ENCODE data around the gene LRCOL1.

DNA sequence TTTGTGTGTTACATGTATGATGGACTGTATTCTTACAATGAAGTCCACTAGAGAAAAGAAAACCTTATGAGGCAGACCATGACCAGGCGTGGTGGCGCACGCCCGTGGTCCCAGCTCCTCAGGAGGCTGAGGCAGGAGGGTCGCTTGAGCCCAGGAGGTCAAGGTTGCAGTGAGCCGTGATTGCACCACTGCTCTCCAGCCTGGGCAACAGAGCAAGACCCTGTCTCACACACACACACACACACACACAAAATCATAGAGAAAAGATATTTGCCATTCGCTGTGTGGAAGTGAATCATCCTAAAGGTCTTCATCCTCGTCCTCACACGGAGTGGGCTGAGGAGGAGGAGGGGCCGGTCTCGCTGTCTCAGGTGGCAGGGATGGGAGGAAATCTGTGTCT lies 32.3 kb downstream of the LRCOL1 start:
- no peak for TF ChIP-seq POLR2A (IDR thresholded peaks at IDR 0.05)
- TF ChIP-seq, protein P1, sequence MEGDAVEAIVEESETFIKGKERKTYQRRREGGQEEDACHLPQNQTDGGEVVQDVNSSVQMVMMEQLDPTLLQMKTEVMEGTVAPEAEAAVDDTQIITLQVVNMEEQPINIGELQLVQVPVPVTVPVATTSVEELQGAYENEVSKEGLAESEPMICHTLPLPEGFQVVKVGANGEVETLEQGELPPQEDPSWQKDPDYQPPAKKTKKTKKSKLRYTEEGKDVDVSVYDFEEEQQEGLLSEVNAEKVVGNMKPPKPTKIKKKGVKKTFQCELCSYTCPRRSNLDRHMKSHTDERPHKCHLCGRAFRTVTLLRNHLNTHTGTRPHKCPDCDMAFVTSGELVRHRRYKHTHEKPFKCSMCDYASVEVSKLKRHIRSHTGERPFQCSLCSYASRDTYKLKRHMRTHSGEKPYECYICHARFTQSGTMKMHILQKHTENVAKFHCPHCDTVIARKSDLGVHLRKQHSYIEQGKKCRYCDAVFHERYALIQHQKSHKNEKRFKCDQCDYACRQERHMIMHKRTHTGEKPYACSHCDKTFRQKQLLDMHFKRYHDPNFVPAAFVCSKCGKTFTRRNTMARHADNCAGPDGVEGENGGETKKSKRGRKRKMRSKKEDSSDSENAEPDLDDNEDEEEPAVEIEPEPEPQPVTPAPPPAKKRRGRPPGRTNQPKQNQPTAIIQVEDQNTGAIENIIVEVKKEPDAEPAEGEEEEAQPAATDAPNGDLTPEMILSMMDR (IDR thresholded peaks at IDR 0.05) = no peak
